HG03575 (cell line): ENCODE results near the gene CAPS2.
A peak's percentile ranks its signal among the peaks of the same experiment; 100 is the strongest.
"Not testable (repeated sequence)": the region's sequence is repeated elsewhere in the genome, so short reads cannot be mapped to it uniquely, and the experiment has no call there.

ENCODE experiments used
- ATAC-seq: cut with Tn5 transposase; IDR thresholded peaks from one replicate; pipeline ENCODE4 v1.9.1; 2021; ENCODE audit not compliant: unreplicated experiment, insufficient number of reproducible peaks, low FRiP score; ENCODE audit errors: extremely low read depth

The CAPS2 gene

DNA sequence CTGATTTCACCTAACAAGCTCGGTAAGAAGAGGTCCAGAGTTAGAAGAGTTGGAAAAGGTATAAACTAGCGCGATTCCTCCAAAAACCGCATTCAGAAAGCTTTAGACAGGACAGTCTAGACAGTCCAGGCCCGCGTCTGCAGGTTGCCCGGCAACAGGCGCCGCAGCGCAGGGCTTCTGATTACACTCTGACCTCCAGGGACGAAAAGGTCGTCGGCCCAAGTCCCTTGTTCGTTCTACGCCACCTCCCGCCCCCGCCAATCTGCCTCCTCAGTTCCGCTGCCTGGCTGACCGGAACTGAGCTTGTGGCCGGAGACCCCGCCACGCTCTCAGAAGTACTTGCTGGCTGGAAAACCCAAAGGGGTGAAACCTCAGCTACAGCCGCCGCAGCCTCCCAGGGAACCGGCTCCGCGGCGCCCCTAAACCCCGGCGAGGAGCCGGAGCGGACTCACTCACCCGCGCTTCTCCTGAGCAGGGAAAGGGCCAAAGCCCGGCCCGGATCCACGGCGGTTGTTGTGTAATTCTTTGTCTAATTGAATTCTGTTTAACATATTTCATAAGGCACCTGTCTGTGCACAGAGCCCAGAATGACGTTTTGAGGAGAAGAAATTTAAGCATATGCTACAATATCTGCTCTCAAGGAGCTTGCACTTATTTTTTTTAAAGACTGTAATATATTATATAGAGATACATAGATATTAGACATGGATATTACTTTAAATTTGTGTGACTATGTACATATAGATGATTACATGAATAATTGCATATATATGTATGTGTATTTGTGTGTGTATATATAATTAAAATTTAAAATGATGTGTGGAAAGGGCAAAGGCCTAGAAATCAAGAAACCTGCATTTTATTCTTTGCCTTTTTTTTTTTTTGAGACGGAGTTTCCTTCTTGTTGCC lies at the start of gene CAPS2:
Gene CAPS2, minus strand, starts transcription at position 407 of the 909 bp plus-strand sequence. CDS start 3,826 bp downstream, outside the sequence.
- ATAC-seq, result peak; percentile 48

GRCh38 chr12:75378354-75378753 lies 48.2 kb upstream of the CAPS2 start:
- no peak for ATAC-seq

DNA sequence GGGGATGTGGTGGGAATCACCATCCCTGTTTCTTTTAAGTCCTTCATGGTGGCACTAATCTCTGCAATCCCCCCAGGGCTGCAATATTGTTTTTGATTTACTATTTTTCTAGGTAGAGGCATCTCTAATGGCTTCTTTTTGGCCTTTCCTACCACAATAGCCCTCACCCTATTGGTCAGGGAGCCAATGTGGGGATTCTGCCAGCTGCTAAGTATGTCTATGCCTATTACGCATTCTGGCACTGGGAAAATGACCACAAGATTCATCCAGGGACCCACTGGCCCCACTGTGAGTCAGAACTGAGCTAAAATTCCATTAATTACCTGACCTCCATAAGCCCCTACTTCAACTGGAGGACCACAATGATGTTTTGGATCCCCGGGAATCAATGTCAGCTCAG lies 44.8 kb upstream of the CAPS2 start:
- ATAC-seq, result no peak

DNA sequence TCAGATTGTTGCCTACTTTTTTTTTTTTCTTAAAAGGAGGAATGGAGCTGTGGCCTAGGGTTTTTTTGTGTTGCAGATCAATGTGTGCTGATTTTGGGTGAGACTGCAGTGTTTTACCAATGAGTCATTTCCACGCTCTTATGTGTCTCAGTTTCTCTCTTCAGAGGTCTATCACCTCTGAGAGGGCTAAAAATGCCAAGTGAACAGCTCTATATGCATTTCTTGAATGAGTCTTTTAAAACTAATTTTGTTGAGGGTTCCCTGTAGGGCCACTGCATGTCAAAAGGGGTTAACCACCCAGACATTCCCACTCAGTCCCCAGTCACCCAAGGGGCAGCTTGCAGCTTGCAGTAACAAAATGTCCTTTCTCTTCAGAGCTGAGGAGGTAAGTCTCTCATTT lies 36.5 kb upstream of the CAPS2 start:
- peak; percentile 49 for ATAC-seq

- ATAC-seq, result no peak
These were observed 34.8 kb upstream of the CAPS2 start for GRCh38 chr12:75364919-75365318.

- no peak for ATAC-seq
These were observed 31.3 kb upstream of the CAPS2 start for GRCh38 chr12:75361408-75361807.

DNA sequence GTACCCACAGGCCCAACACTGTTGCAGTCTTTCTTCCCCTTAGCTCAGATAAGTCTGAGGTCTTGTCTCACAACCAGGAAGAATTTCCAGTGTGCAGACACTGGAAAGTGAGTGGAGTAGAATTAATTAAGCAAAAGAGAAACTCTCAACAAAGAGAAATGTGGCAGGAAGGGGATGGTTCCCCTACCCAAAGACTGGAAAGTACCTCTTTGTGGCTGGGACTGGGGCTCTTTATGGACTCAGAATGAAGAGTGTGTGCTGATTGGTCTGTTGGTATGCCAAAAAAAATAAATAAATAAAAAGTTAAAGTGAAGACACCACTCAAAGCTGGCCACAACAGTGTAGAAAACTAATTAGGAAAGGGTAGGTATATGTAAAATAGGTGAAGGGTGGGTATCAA lies 30.8 kb upstream of the CAPS2 start:
- ATAC-seq, result no peak

DNA sequence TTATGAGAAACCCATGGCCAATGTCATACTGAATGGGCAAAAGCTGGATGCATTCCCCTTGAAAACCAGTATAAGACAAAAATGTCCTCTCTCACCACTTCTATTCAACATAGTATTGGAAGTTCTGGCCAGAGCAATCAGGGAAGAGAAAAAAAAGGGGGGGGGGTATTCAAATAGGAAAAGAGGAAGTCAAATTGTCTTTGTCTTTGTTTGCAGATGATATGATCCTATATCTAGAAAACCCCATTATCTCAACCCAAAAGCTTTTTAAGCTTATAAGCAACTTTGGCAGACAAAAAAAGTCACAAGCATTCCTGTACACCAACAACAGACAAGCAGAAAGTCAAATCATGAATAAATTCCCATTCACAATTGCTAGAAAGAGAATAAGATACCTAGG lies 23.9 kb upstream of the CAPS2 start:
- ATAC-seq, result no peak

DNA sequence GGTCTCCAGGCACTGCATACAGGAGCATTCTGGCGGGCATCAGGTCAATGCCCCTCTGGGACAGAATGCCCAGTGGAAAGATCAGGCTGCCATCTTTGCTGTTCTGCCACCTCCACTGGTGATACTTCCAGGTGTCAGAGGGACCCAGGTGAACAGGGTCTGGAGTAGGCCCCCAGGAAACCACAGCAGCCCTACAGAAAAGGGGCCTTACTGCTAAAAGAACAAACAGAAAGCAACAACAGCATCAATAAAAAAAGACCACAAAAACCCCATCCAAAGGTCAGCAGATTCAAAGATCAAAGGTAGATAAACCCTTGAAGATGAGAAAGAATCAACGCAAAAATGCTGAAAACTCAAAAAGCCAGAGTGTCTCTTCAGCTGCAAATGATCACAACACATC lies 20.3 kb upstream of the CAPS2 start:
- no peak for ATAC-seq

DNA sequence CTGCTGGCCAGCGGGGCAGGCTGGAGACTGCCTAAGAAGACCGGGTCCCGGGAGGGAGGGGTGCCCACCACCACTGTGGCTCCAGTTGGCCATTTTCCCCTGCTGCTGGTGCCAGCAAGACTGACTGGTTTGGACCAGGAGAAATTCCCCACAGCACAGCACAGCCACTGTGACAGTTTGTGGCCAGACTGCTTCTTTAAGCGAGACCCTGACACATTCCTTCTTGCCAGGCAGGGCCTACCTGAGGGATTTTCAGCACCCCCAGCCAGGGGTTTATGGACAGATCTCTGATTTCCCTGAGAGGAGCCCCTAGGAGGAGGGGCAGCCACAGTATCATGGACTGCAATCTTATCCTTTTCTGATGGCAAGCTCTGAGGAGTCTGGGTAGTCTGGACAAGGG lies 19.8 kb upstream of the CAPS2 start:
- ATAC-seq, result no peak

- ATAC-seq, result not testable (repeated sequence)
These were observed 16.1 kb upstream of the CAPS2 start for GRCh38 chr12:75346215-75346614.

GRCh38 chr12:75345531-75345930 lies 15.4 kb upstream of the CAPS2 start:
- no peak for ATAC-seq

DNA sequence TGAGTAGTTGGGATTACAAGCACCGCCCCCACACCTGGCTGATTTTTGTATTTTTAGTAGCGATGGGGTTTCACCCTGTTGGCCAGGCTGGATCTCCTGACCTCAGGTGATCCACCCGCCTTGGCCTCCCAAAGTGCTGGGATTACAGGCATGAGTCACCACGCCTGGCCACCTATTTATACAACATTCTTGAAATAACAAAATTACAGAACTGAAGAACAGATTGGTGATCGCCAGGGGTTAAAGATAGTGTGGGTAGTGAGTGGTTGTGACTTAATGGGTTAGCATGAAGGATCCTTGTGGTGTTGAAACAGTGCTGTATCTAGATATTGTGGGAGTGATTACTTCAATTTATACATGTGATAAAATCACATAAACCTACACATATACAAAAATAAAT lies 11.7 kb upstream of the CAPS2 start:
- no peak for ATAC-seq

DNA sequence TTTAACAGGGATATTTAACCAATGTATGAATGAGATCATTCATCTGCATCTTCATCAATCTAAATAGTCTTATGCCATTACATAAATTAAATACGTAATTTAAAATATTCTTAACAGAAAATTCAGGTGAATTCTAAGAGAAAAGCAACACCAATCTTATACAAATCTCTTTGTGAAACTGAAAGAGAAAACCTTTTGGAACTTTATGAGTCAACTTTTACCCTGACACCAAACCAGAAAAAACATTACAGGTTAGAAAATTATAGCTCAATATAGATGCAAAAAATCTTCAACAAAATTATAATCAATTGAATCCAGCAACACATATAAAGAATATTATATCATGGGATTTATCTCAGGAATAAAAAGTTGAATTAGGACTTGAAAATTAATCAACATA lies 7.8 kb upstream of the CAPS2 start:
- no peak for ATAC-seq

DNA sequence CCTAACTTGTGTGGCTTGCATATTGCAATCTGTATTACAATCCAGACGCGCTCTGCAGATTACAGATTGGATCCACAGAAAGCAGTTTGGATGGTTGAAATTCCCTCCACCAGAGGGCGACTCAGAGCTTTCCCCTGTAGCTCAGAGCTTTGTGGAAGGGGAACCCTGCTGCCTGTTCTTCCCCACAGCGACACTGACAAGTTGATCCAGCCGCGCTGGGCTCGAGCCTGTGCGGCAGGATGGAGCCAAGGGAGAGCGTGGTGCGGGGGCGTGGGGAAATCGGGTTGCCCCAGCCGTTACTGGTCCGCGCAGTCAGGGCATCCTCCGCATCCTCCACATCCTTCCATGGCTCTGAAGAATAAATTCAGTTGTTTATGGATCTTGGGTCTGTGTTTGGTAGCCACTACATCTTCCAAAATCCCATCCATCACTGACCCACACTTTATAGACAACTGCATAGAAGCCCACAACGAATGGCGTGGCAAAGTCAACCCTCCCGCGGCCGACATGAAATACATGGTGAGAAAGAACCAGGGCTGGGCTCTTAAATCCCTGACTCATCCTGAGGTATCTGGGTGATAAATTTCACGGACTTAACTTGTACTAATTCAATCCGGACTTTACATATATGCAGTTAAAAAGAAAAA lies 4.4 kb upstream of the CAPS2 start, which contains the start of gene GLIPR1L1:
Gene GLIPR1L1, plus strand, starts transcription at position 287 of the 647 bp plus-strand sequence. Its CDS starts 59 bp downstream, at position 346.
- peak; percentile 67 for ATAC-seq

- no peak for ATAC-seq
These were observed 2.5 kb downstream of the CAPS2 start for GRCh38 chr12:75327642-75328041.

DNA sequence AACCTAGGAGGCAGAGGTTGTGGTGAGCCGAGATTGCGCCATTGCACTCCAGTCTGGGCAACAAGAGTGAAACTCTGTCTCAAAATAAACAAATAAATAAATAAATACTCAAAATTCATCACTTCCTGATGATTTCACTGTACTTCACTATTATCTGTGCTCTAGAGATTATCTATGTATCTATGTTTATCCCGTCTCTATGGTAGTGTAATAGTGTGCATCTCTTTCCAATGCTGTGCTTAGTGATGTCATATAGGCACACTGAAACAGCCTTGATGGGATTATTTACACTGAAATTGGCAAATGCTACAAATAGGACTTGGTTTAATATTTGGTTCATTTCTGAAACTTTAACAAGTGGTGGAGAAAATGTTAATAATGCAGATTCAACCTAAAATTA lies 6.5 kb downstream of the CAPS2 start:
- ATAC-seq, result no peak

GRCh38 chr12:75322464-75322863 lies 7.7 kb downstream of the CAPS2 start:
- no peak for ATAC-seq

DNA sequence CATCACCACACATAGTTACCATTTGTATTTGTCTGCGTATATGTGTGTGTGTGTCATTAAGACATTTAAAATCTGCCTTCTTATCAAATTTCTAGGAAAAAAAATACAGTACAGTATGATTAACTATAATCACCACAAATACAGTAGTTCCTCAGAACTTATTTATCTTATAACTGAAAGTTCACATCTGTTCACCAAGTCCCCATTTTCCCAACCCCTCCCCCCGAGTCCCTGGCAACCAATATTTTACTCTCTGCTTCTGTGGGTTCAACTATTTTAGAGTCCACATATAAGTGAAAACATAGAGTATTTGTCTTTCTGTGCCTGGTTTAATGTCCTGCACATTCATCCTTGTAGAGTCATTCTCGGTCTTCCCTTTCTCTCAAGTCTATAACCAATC lies 12.3 kb downstream of the CAPS2 start:
- no peak for ATAC-seq

- ATAC-seq, result no peak
These were observed 14.6 kb downstream of the CAPS2 start for GRCh38 chr12:75315518-75315917.
